Cardiac septum (tissue), 1 donor: ENCODE data around the gene TMEM86A. TPM values are rescaled to one million over a fixed set of nuclear protein-coding genes. Genes with fewer than 3 reads are reported as not detected.

Experiments
- DNase-seq: peaks from one replicate; pipeline ENCODE4 v3.0.0-alpha.2; 2020; ENCODE audit warnings: low spot score
- intact Hi-C: fragments of 100-400 bp; cut with DNase I; formaldehyde crosslinking; loops from one replicate; pipeline ENCODE4 v1.14.0; 2022
- total RNA-seq: library from RNA; stranded (reverse); fragmentation: NEBNext Ultra II Directional; extraction: Animal tissue kit (Norgen Biotek cat#: 25700); gene quantifications from one replicate; pipeline ENCODE4 v1.2.1, GENCODE V29; 2021
- donor health status: DM: no; HTN: no; CAD: no.

Gene TMEM86A
- total RNA-seq, 1 donor from 2014 or later: 2.6 TPM

GRCh38 chr11:18697576-18697975 lies 1.0 kb upstream of the TMEM86A start:
- no peak for DNase-seq
- intact Hi-C loops: loop anchor here (5.0 kb wide), 1 partner anchor 110 kb away; the partner anchor contains the start of gene UEVLD

GRCh38 chr11:18699269-18699596 lies 654 bp downstream of the TMEM86A start:
- DNase-seq: no peak
- intact Hi-C loops: loop anchor here (5.0 kb wide), 1 partner anchor 112 kb away; the partner anchor contains the start of gene UEVLD

- peak; percentile 75 for DNase-seq
- intact Hi-C loops: loop anchor here (5.0 to 10.0 kb wide), 2 partner anchors 113 to 305 kb away; partner anchors contain the start of genes LDHA and UEVLD
Observed at GRCh38 chr11:18699848-18700261, 1.3 kb downstream of the TMEM86A start.

- DNase-seq: peak; percentile 68
- intact Hi-C loops: loop anchor here (10.0 kb wide), 1 partner anchor 306 kb away; the partner anchor contains the start of gene LDHA
Observed at GRCh38 chr11:18700375-18700774, 1.8 kb downstream of the TMEM86A start.

- DNase-seq: peak; percentile 63
- intact Hi-C loops: loop anchor here (10.0 kb wide), 1 partner anchor 306 kb away; the partner anchor contains the start of gene LDHA
Observed at GRCh38 chr11:18700872-18701271, 2.3 kb downstream of the TMEM86A start.

- intact Hi-C loops: loop anchor here (10.0 kb wide), 1 partner anchor 307 kb away; the partner anchor contains the start of gene LDHA
- DNase-seq: peak; percentile 60
Observed at GRCh38 chr11:18701614-18702216, 3.1 kb downstream of the TMEM86A start.

- intact Hi-C loops: loop anchor here (10.0 kb wide), 1 partner anchor 308 kb away; the partner anchor contains the start of gene LDHA
- peak; percentile 74 for DNase-seq
Observed at GRCh38 chr11:18703001-18703763, 4.6 kb downstream of the TMEM86A start.

GRCh38 chr11:18704045-18704645 lies 5.6 kb downstream of the TMEM86A start:
- intact Hi-C loops: loop anchor here (10.0 kb wide), 1 partner anchor 309 kb away; the partner anchor contains the start of gene LDHA
- DNase-seq: peak; percentile 55

GRCh38 chr11:18704698-18705097 lies 6.1 kb downstream of the TMEM86A start:
- peak; percentile 76 for DNase-seq
- intact Hi-C loops: loop anchor here (10.0 kb wide), 1 partner anchor 310 kb away; the partner anchor contains the start of gene LDHA

- intact Hi-C loops: loop anchor here (10.0 kb wide), 1 partner anchor 311 kb away; the partner anchor contains the start of gene LDHA
- peak; percentile 74 for DNase-seq
Observed at GRCh38 chr11:18705651-18706281, 7.2 kb downstream of the TMEM86A start.

- peak; percentile 74 for DNase-seq
- intact Hi-C loops: loop anchor here (10.0 kb wide), 1 partner anchor 312 kb away; the partner anchor contains the start of gene LDHA
Observed at GRCh38 chr11:18706330-18707243, 8.0 kb downstream of the TMEM86A start.

GRCh38 chr11:18707811-18708340 lies 9.3 kb downstream of the TMEM86A start:
- peak; percentile 62 for DNase-seq
- intact Hi-C loops: loop anchor here (10.0 kb wide), 1 partner anchor 313 kb away; the partner anchor contains the start of gene LDHA

- intact Hi-C loops: loop anchor here (10.0 kb wide), 1 partner anchor 315 kb away; the partner anchor contains the start of gene LDHA
- peak; percentile 69 for DNase-seq
Observed at GRCh38 chr11:18709414-18709813, 10.8 kb downstream of the TMEM86A start.

- intact Hi-C loops: no loop called here
- peak; percentile 73 for DNase-seq
Observed at GRCh38 chr11:18710545-18710944, 12.0 kb downstream of the TMEM86A start.

GRCh38 chr11:18713646-18714442 lies 15.3 kb downstream of the TMEM86A start:
- DNase-seq: no peak
- intact Hi-C loops: no loop called here

GRCh38 chr11:18714443-18714780 lies 15.8 kb downstream of the TMEM86A start:
- intact Hi-C loops: no loop called here
- no peak for DNase-seq

GRCh38 chr11:18715476-18715875 lies 16.9 kb downstream of the TMEM86A start:
- intact Hi-C loops: no loop called here
- no peak for DNase-seq
